Esophagus squamous epithelium (tissue), 5 donors: ENCODE measurements around the gene CDC16. TPM values are rescaled to one million over a fixed set of nuclear protein-coding genes. Genes with fewer than 3 reads are reported as not detected.

ENCODE experiments used
- DNase-seq: peaks from one replicate; lab custom pipeline; 2025; lab: John Stamatoyannopoulos, UW
- H3K27ac ChIP-seq, 4 donors: fragments of 200-600 bp; sonication (generic); one replicate each; pipeline ENCODE4 v1.5.1; 2016 to 2019; ENCODE audit warnings: mild to moderate bottlenecking in 1 of 4
- H3K27me3 ChIP-seq, 4 donors: fragments of 200-600 bp; sonication (generic); 1 replicate in 3 of 4; 2 replicates in 1 of 4; pipeline versions ENCODE4 v1.5.1 to v1.6.0; 2017 to 2021; ENCODE audit warnings: antibody characterized with exemption in 1 of 4
- H3K36me3 ChIP-seq, 3 donors: fragments of 200-600 bp; sonication (generic); one replicate each; pipeline ENCODE4 v1.5.1; 2016 to 2019
- H3K4me1 ChIP-seq, 3 donors: fragments of 200-600 bp; sonication (generic); one replicate each; pipeline ENCODE4 v1.5.1; 2017 to 2019
- H3K4me3 ChIP-seq, 4 donors: fragments of 200-600 bp; sonication (generic); 1 replicate in 3 of 4; 2 replicates in 1 of 4; pipeline ENCODE4 v1.5.1; 2016 to 2019; ENCODE audit warnings: mild to moderate bottlenecking in 2 of 4, moderate library complexity in 1 of 4
- H3K9me3 ChIP-seq, 3 donors: fragments of 200-600 bp; sonication (generic); one replicate each; pipeline ENCODE4 v1.5.1; 2016 to 2019
- POLR2A ChIP-seq, 4 donors: fragments of 450-650 bp; IDR thresholded peaks; one replicate each; pipeline ENCODE4 v1.6.1; 2017; ENCODE audit warnings: antibody characterized with exemption in 4 of 4, mild to moderate bottlenecking in 4 of 4, moderate library complexity in 3 of 4
- WGBS, 2 donors: methylation state at CpG; one replicate each; pipeline ENCODE4 v1.1.5; 2018; 5-methylcytosine and 5-hydroxymethylcytosine counted together
- intact Hi-C: fragments of 100-400 bp; cut with DNase I; formaldehyde crosslinking; loops from one replicate; pipeline ENCODE4 v1.15.0; 2022
- total RNA-seq, 4 donors: library from RNA; depleted of rRNA; stranded (reverse); fragments of >200 nt; gene quantifications; one replicate each; pipeline ENCODE4 v1.1.0, GENCODE V29; 2016
- TF ChIP-seq, protein P1 (sequence below), 6 experiments: fragments of 450-650 bp in 4 of 6; fragments of 200-600 bp in 2 of 6; sonication (generic) in 2 of 6; IDR thresholded peaks; one replicate each; pipeline ENCODE4 v1.5.1; 2016 to 2019; ENCODE audit warnings: antibody characterized with exemption in 6 of 6, mild to moderate bottlenecking in 4 of 6, moderate library complexity in 4 of 6
- donor health status: DM: yes; HTN: yes; CAD: no.

CDC16 gene
- total RNA-seq, 4 donors from 2014 or later = 22.9 to 40.2 (median 30.2) TPM

DNA sequence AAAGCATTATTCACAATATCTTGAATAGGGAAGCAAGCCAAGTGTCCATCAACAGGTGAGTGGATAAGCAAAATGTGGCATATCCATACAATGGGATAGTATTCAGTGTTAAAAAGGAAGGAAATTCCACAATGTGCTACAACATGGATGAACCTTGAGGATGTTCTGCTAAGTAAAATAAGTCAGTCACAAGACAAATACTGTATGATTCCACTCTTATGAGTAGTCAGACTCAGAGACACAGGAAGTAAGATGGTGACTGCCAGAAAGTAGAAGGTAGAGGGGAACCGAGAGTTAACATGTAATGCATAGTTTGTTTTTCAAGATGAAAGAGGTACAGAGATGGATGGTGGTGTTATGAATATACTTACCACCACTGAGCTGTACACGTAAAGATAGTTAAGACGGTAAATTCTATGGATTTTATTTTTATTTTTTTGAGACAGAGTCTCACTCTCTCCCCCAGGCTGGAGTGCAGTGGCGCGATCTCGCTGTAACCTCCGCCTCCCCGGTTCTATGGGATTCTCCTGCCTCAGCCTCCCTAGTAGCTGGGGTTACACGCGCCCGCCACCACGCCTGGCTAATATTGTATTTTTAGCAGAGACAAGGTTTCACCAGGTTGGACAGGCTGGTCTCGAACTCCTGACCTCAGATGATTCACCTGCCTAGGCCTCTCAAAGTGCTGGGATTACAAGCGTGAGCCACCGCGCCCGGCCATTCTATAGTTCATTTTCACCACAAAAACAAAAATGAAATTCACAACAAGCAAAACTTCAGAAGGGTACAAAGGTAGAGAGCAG lies 78.6 kb downstream of the CDC16 start:
- no peak for DNase-seq
- no peaks in the 10 kb centered on the region for H3K27me3 ChIP-seq
- H3K36me3 ChIP-seq = no peaks in the 10 kb centered on the region
- 68 to 72% methylated on average over 13 to 17 of the region's 17 CpGs for WGBS, 2 donors
- peak overlapping the region; percentile 87 to 97 (median 94) for H3K27ac ChIP-seq
- H3K9me3 ChIP-seq = no peaks in the 10 kb centered on the region
- peak overlapping the region; percentile 62 to 94 (median 86) for H3K4me3 ChIP-seq
- peaks cover 0 to 47% (median 32%) of the 10 kb centered on the region in 3 donors for H3K4me1 ChIP-seq
- TF ChIP-seq POLR2A (IDR thresholded peaks at IDR 0.05) = no peak
- TF ChIP-seq, protein P1, sequence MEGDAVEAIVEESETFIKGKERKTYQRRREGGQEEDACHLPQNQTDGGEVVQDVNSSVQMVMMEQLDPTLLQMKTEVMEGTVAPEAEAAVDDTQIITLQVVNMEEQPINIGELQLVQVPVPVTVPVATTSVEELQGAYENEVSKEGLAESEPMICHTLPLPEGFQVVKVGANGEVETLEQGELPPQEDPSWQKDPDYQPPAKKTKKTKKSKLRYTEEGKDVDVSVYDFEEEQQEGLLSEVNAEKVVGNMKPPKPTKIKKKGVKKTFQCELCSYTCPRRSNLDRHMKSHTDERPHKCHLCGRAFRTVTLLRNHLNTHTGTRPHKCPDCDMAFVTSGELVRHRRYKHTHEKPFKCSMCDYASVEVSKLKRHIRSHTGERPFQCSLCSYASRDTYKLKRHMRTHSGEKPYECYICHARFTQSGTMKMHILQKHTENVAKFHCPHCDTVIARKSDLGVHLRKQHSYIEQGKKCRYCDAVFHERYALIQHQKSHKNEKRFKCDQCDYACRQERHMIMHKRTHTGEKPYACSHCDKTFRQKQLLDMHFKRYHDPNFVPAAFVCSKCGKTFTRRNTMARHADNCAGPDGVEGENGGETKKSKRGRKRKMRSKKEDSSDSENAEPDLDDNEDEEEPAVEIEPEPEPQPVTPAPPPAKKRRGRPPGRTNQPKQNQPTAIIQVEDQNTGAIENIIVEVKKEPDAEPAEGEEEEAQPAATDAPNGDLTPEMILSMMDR (IDR thresholded peaks at IDR 0.05) = no peak
- intact Hi-C loops = no loop called here

DNA sequence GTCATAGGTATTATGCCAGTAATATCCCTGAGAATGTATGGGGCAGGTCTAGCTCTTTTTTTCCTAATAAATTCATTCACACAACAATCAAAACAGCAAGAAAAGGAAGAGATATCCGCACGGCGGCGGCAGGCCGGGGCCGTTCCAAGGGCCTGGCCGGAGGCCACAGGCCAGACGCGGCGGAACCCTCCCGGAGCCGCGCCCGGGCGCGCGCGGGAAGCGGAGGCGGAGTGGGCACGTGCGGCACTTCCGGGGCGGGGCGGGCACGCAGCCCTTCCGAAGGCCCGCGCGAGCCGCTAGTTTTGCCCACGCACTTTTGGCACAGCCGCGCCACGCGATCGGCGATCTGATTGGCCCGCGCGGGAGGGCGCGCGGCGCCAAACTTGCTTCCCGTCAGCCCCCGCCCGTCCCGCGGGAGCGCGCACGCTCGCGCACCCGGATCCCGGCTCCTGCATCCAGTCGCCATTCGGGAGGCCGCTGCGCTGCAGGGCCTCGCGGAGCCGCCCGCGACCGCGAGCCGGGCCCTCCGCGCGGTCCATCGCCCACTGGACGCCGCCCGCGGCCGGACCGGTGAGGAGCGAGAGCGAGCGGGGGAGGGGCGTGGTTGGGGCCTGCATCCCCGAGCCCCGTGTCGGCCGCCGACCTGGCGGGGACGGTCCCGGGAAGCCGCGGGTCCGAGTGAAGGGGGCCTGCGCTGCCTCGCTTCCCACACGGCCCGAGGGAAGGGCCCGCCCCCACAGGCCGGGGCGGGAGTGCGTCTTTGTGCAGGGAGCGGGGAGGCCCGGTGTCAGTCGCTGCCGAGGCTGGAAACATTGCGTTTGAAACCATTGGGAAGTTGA lies 79.6 kb downstream of the CDC16 start, which contains the start of gene CHAMP1:
TSS of gene CHAMP1 (plus strand) at position 430 of the 839 bp plus-strand sequence. CDS start 9,340 bp downstream, outside the sequence.
- Histone ChIP-seq H3K27me3 (no peaks in the 10 kb centered on the region), H3K9me3 (no peaks in the 10 kb centered on the region), H3K36me3 (no peaks in the 10 kb centered on the region), H3K4me3 (peak within 1 kb of the TSS; percentile 62 to 94 (median 86)), H3K4me1 (peaks cover 0 to 58% (median 32%) of the 10 kb centered on the region in 3 donors), H3K27ac (peak within 1 kb of the TSS; percentile 87 to 97 (median 94))
- 0% methylated on average over 4 to 8 of the region's 107 CpGs for WGBS, 2 donors
- peak; percentile 74 for DNase-seq
- TF ChIP-seq POLR2A (IDR thresholded peaks at IDR 0.05) = peak in 3 of 4 donors; percentile 34 to 89 (median 85)
- TF ChIP-seq, protein P1 (IDR thresholded peaks at IDR 0.05) = peak in 2 of 6 experiments; percentile 1 to 9
- intact Hi-C loops = no loop called here

DNA sequence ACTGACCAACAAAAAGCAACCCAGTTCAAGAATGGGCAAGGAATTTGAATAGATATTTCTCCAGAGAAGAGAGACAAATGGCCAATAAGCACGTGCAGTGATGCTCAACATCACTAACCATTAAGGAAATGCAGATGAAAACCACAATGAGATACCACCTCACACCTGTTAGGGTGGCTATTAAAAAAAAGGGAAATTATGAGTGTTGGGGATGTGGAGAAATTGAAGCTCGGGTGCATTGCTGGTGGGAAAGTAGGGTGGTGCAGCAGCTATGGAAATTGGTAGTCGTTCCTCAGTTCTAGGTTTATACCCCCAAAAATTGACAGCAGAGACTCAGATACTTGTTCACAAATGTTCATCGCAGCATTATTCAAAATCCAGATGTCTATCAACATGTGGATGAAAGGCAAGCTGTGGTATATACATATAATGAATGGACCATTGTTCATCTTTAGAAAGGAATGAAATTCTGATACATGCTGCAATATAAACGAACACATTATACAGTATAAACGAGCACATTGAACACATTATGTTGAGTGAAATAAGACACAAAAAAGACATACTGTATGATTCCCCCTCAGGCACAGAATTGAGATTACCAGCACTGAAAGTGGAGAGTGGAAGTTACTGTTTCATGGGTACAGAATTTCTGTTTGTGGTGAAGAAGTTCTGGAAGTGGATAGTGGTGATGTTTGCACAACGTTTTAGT lies 80.5 kb downstream of the CDC16 start:
- intact Hi-C loops = no loop called here
- DNase-seq = no peak
- H3K27me3 ChIP-seq = no peaks in the 10 kb centered on the region
- peaks cover 0 to 4% (median 0%) of the 10 kb centered on the region in 3 donors for H3K36me3 ChIP-seq
- peak overlapping the region; percentile 87 to 97 (median 94) for H3K27ac ChIP-seq
- H3K9me3 ChIP-seq = no peaks in the 10 kb centered on the region
- H3K4me3 ChIP-seq = peak overlapping the region; percentile 62 to 94 (median 86)
- no peak for TF ChIP-seq POLR2A (IDR thresholded peaks at IDR 0.05)
- TF ChIP-seq, protein P1 (IDR thresholded peaks at IDR 0.05) = no peak
- H3K4me1 ChIP-seq = peaks cover 0 to 67% (median 35%) of the 10 kb centered on the region in 3 donors
- 11 to 12% methylated on average over 7 of the region's 7 CpGs for WGBS, 2 donors

DNA sequence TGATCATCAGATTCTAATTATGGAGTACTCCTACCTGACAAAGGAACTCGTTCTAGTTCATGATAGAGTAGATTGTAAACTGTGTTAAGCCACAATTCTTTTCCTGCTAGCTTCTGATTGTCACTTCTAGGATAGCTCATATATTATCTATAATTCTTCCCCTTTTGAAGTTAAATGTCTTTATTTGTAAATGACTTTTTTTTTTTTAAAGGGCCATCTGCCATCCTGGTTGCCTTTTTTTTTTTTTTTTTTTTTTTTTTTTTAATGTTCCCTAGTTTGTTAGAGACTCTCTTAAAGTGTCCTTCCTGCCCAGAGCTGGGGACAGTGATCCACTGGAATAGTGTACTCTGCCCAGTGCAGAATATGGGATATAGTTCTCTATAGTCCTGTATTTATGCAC lies 83.9 kb downstream of the CDC16 start:
- 7 to 20% methylated on average over 1 of the region's 1 CpG for WGBS, 2 donors
- H3K27ac ChIP-seq = no peak overlapping the region
- no peak overlapping the region for H3K4me3 ChIP-seq
- no peaks in the 10 kb centered on the region for H3K9me3 ChIP-seq
- no peaks in the 10 kb centered on the region for H3K27me3 ChIP-seq
- H3K4me1 ChIP-seq = peaks cover 0 to 59% (median 29%) of the 10 kb centered on the region in 3 donors
- peaks cover 2 to 38% (median 13%) of the 10 kb centered on the region in 3 donors for H3K36me3 ChIP-seq
- no peak for DNase-seq
- intact Hi-C loops = no loop called here
- TF ChIP-seq, protein P1 (IDR thresholded peaks at IDR 0.05) = no peak
- TF ChIP-seq POLR2A (IDR thresholded peaks at IDR 0.05) = no peak
